ENCODE data around the gene GTPBP3. TPM values are rescaled to one million over a fixed set of nuclear protein-coding genes. Genes with fewer than 3 reads are reported as not detected.
A peak's percentile ranks its signal among the peaks of the same experiment; 100 is the strongest.

Gene GTPBP3
- total and polyA plus RNA-seq, 2 experiments from 2014 or later: 7.9 to 14.8 TPM

DNA sequence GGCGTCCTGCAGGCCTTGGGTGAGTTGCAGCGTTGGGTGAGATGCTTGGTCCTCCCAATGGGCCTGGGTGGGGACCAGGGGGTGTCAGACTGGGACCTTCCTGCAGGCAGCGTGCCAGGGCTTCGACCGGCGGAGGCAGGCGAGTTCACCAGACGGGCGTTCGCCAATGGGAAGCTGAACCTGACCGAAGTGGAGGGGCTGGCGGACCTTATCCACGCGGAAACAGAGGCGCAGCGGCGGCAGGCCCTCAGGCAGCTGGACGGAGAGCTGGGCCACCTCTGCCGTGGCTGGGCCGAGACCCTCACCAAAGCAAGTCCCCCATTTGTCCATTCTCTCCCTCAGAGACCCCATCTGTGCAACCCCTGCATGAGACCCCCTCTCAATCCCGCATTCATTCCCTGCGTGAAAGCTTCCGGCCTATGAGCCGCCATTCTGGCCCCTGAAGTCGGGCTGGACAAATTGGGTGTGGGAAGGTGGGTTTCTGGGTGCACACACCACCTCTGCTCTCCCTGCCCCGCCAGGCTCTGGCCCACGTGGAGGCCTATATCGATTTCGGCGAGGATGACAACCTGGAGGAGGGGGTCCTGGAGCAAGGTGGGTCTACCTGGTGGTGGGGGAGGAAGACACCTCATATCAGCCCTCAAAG, 1.2 kb downstream of the GTPBP3 start:
- TF ChIP-seq EZH2phosphoT487 (IDR thresholded peaks at IDR 0.05; ENCODE audit: insufficient read depth, low read depth) (no peak), EZH2 (IDR thresholded peaks at IDR 0.05; ENCODE audit: insufficient read depth, poor library complexity, severe bottlenecking) (no peak)
- peaks cover 7% of the 10 kb centered on the region; the same call in 1 of the 2 replicates for H3K4me1 ChIP-seq (ENCODE audit: insufficient read depth)
- in situ Hi-C loops (cut with MboI): no loop called here
- H4K20me1 ChIP-seq (ENCODE audit: insufficient read depth): no peaks in the 10 kb centered on the region
- peaks cover 11% of the 10 kb centered on the region; the same call in 1 of the 2 replicates for H3F3A ChIP-seq (ENCODE audit: insufficient read depth)
- no peak for DNase-seq
- H3K9me3 ChIP-seq (ENCODE audit: low read depth): no peaks in the 10 kb centered on the region
- peak overlapping the region; percentile 89 for H3K4me3 ChIP-seq
- WGBS, 2 experiments (ENCODE audit: low coverage in 1 of 2, low lambda C conversion rate in 2 of 2, missing lambda C conversion rate in 2 of 2): 86 to 88% methylated on average over 28 to 30 of the region's 30 CpGs
- H3K27ac ChIP-seq: no peak overlapping the region
- H3K9me2 ChIP-seq (ENCODE audit: insufficient read depth): no peaks in the 10 kb centered on the region
- H3K36me3 ChIP-seq (ENCODE audit: low read depth): no peaks in the 10 kb centered on the region
- no peaks in the 10 kb centered on the region for H3K79me2 ChIP-seq (ENCODE audit: insufficient read depth)
- H2AFZ ChIP-seq: peak overlapping the region; percentile 96; the same call in 1 of the 2 replicates
- peak overlapping the region; percentile 82 for H3K9ac ChIP-seq
- no peaks in the 10 kb centered on the region for H3K27me3 ChIP-seq (replicated peaks; ENCODE audit: insufficient read depth)
- no peak overlapping the region for H3K4me2 ChIP-seq (ENCODE audit: unreplicated experiment)

DNA sequence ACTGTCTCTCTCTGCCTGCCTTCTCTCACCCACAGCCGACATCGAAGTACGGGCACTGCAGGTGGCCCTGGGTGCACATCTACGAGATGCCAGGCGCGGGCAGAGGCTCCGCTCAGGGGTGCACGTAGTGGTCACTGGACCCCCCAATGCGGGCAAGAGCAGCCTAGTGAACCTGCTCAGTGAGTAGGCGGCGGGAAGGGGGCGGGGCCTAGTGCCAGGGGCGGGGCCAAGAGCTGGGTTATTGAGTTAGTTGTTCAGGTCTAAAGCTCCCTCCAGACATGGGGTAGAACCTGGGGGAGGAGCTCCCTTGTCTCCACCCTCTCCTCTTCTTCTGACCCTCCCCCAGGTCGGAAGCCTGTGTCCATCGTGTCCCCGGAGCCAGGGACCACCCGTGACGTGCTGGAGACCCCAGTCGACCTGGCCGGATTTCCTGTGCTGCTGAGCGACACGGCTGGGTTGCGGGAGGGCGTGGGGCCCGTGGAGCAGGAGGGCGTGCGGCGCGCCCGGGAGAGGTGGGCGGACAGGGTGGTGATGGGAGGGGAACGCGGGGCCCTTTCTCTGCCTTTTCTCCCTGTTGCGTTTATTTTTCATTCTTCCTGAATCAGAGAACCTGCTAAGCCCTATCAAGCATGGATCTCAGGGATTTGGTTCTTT, 1.9 kb downstream of the GTPBP3 start:
- Histone ChIP-seq H3K27ac (no peak overlapping the region), H3K9me3 (ENCODE audit: low read depth) (no peaks in the 10 kb centered on the region), H3K4me2 (ENCODE audit: unreplicated experiment) (no peak overlapping the region), H3K4me1 (ENCODE audit: insufficient read depth) (peaks cover 7% of the 10 kb centered on the region; the same call in 1 of the 2 replicates), H3K79me2 (ENCODE audit: insufficient read depth) (no peaks in the 10 kb centered on the region), H3F3A (ENCODE audit: insufficient read depth) (peaks cover 11% of the 10 kb centered on the region; the same call in 1 of the 2 replicates), H3K4me3 (no peak overlapping the region), H3K36me3 (ENCODE audit: low read depth) (no peaks in the 10 kb centered on the region), H3K9ac (no peak overlapping the region), H4K20me1 (ENCODE audit: insufficient read depth) (no peaks in the 10 kb centered on the region), H2AFZ (no peak overlapping the region), H3K9me2 (ENCODE audit: insufficient read depth) (no peaks in the 10 kb centered on the region), H3K27me3 (replicated peaks; ENCODE audit: insufficient read depth) (no peaks in the 10 kb centered on the region)
- DNase-seq: no peak
- in situ Hi-C loops (cut with MboI): no loop called here
- TF ChIP-seq EZH2 (IDR thresholded peaks at IDR 0.05; ENCODE audit: insufficient read depth, poor library complexity, severe bottlenecking) (no peak), EZH2phosphoT487 (IDR thresholded peaks at IDR 0.05; ENCODE audit: insufficient read depth, low read depth) (no peak)
- WGBS, 2 experiments (ENCODE audit: low coverage in 1 of 2, low lambda C conversion rate in 2 of 2, missing lambda C conversion rate in 2 of 2): 92 to 96% methylated on average over 22 to 34 of the region's 34 CpGs

DNA sequence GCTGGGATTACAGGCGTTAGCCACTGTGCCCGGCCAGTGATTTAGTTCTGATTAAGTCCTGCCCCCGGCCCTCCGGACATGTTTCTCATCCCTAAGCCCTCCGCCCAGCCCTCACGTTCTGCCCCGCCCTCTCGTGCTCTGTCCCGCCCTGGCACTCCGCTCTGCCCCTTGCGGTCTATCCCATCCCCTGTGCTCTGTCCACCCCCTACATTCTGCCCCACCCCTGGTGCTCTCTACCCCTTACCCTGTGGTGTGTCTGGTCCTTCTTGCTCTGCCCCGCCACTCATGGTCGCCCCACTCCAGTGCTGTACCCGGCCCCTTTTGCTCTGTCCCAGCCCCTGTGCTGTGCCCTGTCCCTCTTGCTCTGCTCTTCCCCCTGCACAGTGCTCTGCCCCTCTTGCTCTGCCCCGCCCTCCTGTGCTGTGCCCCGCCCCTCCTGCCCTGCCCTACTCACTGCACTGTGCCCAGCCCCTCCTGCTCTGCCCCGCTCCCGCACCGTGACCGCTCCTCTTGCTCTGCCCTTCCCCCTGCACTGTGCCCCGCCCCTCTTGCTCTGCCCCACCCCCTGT, 3.0 kb downstream of the GTPBP3 start:
- Histone ChIP-seq H3K27ac (no peak overlapping the region), H3K79me2 (ENCODE audit: insufficient read depth) (no peaks in the 10 kb centered on the region), H3F3A (ENCODE audit: insufficient read depth) (peaks cover 6% of the 10 kb centered on the region; the same call in 1 of the 2 replicates), H3K4me3 (no peak overlapping the region), H3K9me3 (ENCODE audit: low read depth) (no peaks in the 10 kb centered on the region), H3K4me2 (ENCODE audit: unreplicated experiment) (no peak overlapping the region), H3K4me1 (ENCODE audit: insufficient read depth) (peaks cover 2% of the 10 kb centered on the region; the same call in 1 of the 2 replicates), H3K27me3 (replicated peaks; ENCODE audit: insufficient read depth) (no peaks in the 10 kb centered on the region), H3K9me2 (ENCODE audit: insufficient read depth) (no peaks in the 10 kb centered on the region), H2AFZ (no peak overlapping the region), H4K20me1 (ENCODE audit: insufficient read depth) (no peaks in the 10 kb centered on the region), H3K9ac (no peak overlapping the region), H3K36me3 (ENCODE audit: low read depth) (no peaks in the 10 kb centered on the region)
- 74 to 93% methylated on average over 2 to 21 of the region's 21 CpGs for whole genome bisulfite sequencing, 2 experiments (ENCODE audit: low coverage in 1 of 2, low lambda C conversion rate in 2 of 2, missing lambda C conversion rate in 2 of 2)
- no peak for TF ChIP-seq EZH2phosphoT487 (IDR thresholded peaks at IDR 0.05; ENCODE audit: insufficient read depth, low read depth)
- TF ChIP-seq EZH2 (IDR thresholded peaks at IDR 0.05; ENCODE audit: insufficient read depth, poor library complexity, severe bottlenecking): no peak
- DNase-seq: no peak
- in situ Hi-C loops (cut with MboI): no loop called here

DNA sequence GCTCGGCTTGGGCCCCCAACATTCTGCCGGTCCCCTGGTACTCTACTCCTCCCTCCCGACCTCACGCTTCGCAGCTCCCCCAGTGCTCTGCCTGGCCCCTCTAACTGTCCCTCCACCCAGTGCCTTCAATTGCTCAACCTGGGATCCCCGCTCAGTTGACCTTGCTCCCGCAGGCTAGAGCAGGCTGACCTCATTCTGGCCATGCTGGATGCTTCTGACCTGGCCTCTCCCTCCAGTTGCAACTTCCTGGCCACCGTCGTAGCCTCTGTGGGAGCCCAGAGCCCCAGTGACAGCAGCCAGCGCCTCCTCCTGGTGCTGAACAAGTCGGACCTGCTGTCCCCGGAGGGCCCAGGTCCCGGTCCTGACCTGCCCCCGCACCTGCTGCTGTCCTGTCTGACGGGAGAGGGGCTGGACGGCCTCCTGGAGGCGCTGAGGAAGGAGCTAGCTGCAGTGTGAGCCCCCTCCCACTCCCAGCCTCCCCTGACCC, 3.6 kb downstream of the GTPBP3 start:
- in situ Hi-C loops (cut with MboI): no loop called here
- Histone ChIP-seq H3K4me2 (ENCODE audit: unreplicated experiment) (no peak overlapping the region), H3K4me3 (no peak overlapping the region), H3K27me3 (replicated peaks; ENCODE audit: insufficient read depth) (no peaks in the 10 kb centered on the region), H4K20me1 (ENCODE audit: insufficient read depth) (no peaks in the 10 kb centered on the region), H3K9me3 (ENCODE audit: low read depth) (no peaks in the 10 kb centered on the region), H3K9me2 (ENCODE audit: insufficient read depth) (no peaks in the 10 kb centered on the region), H2AFZ (no peak overlapping the region), H3K27ac (no peak overlapping the region), H3F3A (ENCODE audit: insufficient read depth) (peaks cover 6% of the 10 kb centered on the region; the same call in 1 of the 2 replicates), H3K4me1 (ENCODE audit: insufficient read depth) (no peaks in the 10 kb centered on the region), H3K36me3 (ENCODE audit: low read depth) (no peaks in the 10 kb centered on the region), H3K9ac (no peak overlapping the region), H3K79me2 (ENCODE audit: insufficient read depth) (no peaks in the 10 kb centered on the region)
- DNase-seq: no peak
- TF ChIP-seq EZH2phosphoT487 (IDR thresholded peaks at IDR 0.05; ENCODE audit: insufficient read depth, low read depth): no peak
- 73 to 79% methylated on average over 11 to 17 of the region's 17 CpGs for WGBS, 2 experiments (ENCODE audit: low coverage in 1 of 2, low lambda C conversion rate in 2 of 2, missing lambda C conversion rate in 2 of 2)

Data from GM23248 (cell line).